ENCODE results near the gene LYL1.

GRCh38 chr19:13060233-13060963 is 42.3 kb downstream of the LYL1 start:
- TF ChIP-seq POLR2A (IDR thresholded peaks at IDR 0.05; ENCODE audit: low read depth, low read length) (no peak), POLR2AphosphoS5 (IDR thresholded peaks at IDR 0.05; ENCODE audit: low read depth, low read length) (no peak), SPI1 (IDR thresholded peaks at IDR 0.05; ENCODE audit: low read depth, low read length) (no peak), POU2F2 (IDR thresholded peaks at IDR 0.05; ENCODE audit: low read depth, low read length) (no peak)

All from GM12891 (cell line).